GM12872 (cell line): Measurements from ENCODE around the gene SLC9A9.

Experiments used
- CTCF ChIP-seq: IDR thresholded peaks from 3 replicates; pipeline ENCODE4 v1.5.1; 2011; ENCODE audit warnings: low read depth, mild to moderate bottlenecking, low read length, moderate library complexity; ENCODE audit not compliant: insufficient read depth

The SLC9A9 gene

GRCh38 chr3:143605233-143605950 lies 242.9 kb downstream of the SLC9A9 start:
- TF ChIP-seq CTCF = no peak

- TF ChIP-seq CTCF = no peak
Measured at GRCh38 chr3:143604402-143605185, 243.7 kb downstream of the SLC9A9 start.

GRCh38 chr3:143603774-143604173 lies 244.5 kb downstream of the SLC9A9 start:
- TF ChIP-seq CTCF = no peak

GRCh38 chr3:143601723-143602484 lies 246.4 kb downstream of the SLC9A9 start:
- no peak for TF ChIP-seq CTCF

GRCh38 chr3:143600756-143601718 lies 247.2 kb downstream of the SLC9A9 start:
- TF ChIP-seq CTCF = no peak

GRCh38 chr3:143597774-143598652 lies 250.3 kb downstream of the SLC9A9 start:
- TF ChIP-seq CTCF = no peak
